ENCODE data around the gene CNTNAP4.

CNTNAP4 gene

GRCh38 chr16:76303637-76304314 is 26.6 kb downstream of the CNTNAP4 start:
- peak overlapping the region; percentile 26; the same call in 1 of the 2 replicates for H3K4me2 ChIP-seq
- H4K20me1 ChIP-seq (ENCODE audit: insufficient read depth): no peaks in the 10 kb centered on the region
- no peaks in the 10 kb centered on the region for H3K79me2 ChIP-seq (ENCODE audit: insufficient read depth, low read depth)
- H3K27me3 ChIP-seq (ENCODE audit: insufficient read depth, low read depth): no peaks in the 10 kb centered on the region
- H3K9ac ChIP-seq: peak overlapping the region; percentile 12; the same call in 1 of the 2 replicates
- no peak overlapping the region; the same call in 1 of the 2 replicates for H3K27ac ChIP-seq
- peaks cover 4% of the 10 kb centered on the region for H3K4me1 ChIP-seq (ENCODE audit: low read depth, poor library complexity, severe bottlenecking)
- TF ChIP-seq, protein P1, sequence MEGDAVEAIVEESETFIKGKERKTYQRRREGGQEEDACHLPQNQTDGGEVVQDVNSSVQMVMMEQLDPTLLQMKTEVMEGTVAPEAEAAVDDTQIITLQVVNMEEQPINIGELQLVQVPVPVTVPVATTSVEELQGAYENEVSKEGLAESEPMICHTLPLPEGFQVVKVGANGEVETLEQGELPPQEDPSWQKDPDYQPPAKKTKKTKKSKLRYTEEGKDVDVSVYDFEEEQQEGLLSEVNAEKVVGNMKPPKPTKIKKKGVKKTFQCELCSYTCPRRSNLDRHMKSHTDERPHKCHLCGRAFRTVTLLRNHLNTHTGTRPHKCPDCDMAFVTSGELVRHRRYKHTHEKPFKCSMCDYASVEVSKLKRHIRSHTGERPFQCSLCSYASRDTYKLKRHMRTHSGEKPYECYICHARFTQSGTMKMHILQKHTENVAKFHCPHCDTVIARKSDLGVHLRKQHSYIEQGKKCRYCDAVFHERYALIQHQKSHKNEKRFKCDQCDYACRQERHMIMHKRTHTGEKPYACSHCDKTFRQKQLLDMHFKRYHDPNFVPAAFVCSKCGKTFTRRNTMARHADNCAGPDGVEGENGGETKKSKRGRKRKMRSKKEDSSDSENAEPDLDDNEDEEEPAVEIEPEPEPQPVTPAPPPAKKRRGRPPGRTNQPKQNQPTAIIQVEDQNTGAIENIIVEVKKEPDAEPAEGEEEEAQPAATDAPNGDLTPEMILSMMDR (conservative IDR thresholded peaks at IDR 0.05; ENCODE audit: low read depth, low read length): no peak
- peak overlapping the region; percentile 46 for H2AFZ ChIP-seq (ENCODE audit: low read depth)
- no peak overlapping the region for H3K4me3 ChIP-seq (IDR thresholded peaks at IDR 0.05; ENCODE audit: insufficient read depth, low read depth, low read length)
- no peaks in the 10 kb centered on the region for H3K36me3 ChIP-seq (ENCODE audit: insufficient read depth)

- Histone ChIP-seq H3K4me1 (ENCODE audit: low read depth, poor library complexity, severe bottlenecking) (no peaks in the 10 kb centered on the region), H3K27ac (no peak overlapping the region)
- TF ChIP-seq, protein P1 (conservative IDR thresholded peaks at IDR 0.05; ENCODE audit: low read depth, low read length): no peak
These were observed 32.6 kb downstream of the CNTNAP4 start for GRCh38 chr16:76309639-76310335.

GRCh38 chr16:76311260-76311659 is 34.1 kb downstream of the CNTNAP4 start:
- H3K4me3 ChIP-seq (IDR thresholded peaks at IDR 0.05; ENCODE audit: insufficient read depth, low read depth, low read length): no peak overlapping the region
- H3K9ac ChIP-seq: no peak overlapping the region
- H3K4me1 ChIP-seq (ENCODE audit: low read depth, poor library complexity, severe bottlenecking): no peaks in the 10 kb centered on the region
- H4K20me1 ChIP-seq (ENCODE audit: insufficient read depth): no peaks in the 10 kb centered on the region
- no peaks in the 10 kb centered on the region for H3K36me3 ChIP-seq (ENCODE audit: insufficient read depth)
- no peak overlapping the region for H3K27ac ChIP-seq
- TF ChIP-seq, protein P1 (conservative IDR thresholded peaks at IDR 0.05; ENCODE audit: low read depth, low read length): no peak
- no peaks in the 10 kb centered on the region for H3K79me2 ChIP-seq (ENCODE audit: insufficient read depth, low read depth)
- H3K27me3 ChIP-seq (ENCODE audit: insufficient read depth, low read depth): no peaks in the 10 kb centered on the region
- no peak overlapping the region for H3K4me2 ChIP-seq
- no peak overlapping the region for H2AFZ ChIP-seq (ENCODE audit: low read depth)

More at GRCh38 chr16:76309639-76310335, 32.6 kb downstream of the CNTNAP4 start:
- Histone ChIP-seq H3K9ac (no peak overlapping the region), H4K20me1 (ENCODE audit: insufficient read depth) (no peaks in the 10 kb centered on the region), H3K36me3 (ENCODE audit: insufficient read depth) (no peaks in the 10 kb centered on the region), H2AFZ (ENCODE audit: low read depth) (no peak overlapping the region), H3K79me2 (ENCODE audit: insufficient read depth, low read depth) (no peaks in the 10 kb centered on the region), H3K4me2 (no peak overlapping the region), H3K27me3 (ENCODE audit: insufficient read depth, low read depth) (no peaks in the 10 kb centered on the region), H3K4me3 (IDR thresholded peaks at IDR 0.05; ENCODE audit: insufficient read depth, low read depth, low read length) (no peak overlapping the region)

DNA sequence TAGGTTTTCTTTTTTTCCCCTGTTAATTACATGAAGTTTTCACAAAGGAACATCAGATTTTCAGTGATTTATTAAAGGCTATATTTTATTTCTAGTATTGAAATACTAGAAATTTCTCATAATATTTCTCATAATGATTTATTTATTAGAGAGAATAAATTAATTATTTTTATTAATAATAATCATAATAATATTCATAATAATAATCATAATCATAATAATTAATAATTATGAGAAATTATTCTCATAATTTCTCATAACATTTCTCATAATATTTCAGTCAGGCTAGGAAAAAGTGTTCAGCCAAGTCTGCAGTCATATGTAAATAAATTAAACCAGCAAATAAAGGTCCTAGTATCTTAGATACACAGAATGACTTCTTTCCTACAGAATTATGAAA is 41.4 kb downstream of the CNTNAP4 start:
- H3K27ac ChIP-seq: no peak overlapping the region
- no peaks in the 10 kb centered on the region for H3K36me3 ChIP-seq (ENCODE audit: insufficient read depth)
- H3K4me2 ChIP-seq: no peak overlapping the region
- H2AFZ ChIP-seq (ENCODE audit: low read depth): no peak overlapping the region
- no peaks in the 10 kb centered on the region for H3K4me1 ChIP-seq (ENCODE audit: low read depth, poor library complexity, severe bottlenecking)
- H4K20me1 ChIP-seq (ENCODE audit: insufficient read depth): no peaks in the 10 kb centered on the region
- no peak overlapping the region for H3K4me3 ChIP-seq (IDR thresholded peaks at IDR 0.05; ENCODE audit: insufficient read depth, low read depth, low read length)
- H3K27me3 ChIP-seq (ENCODE audit: insufficient read depth, low read depth): no peaks in the 10 kb centered on the region
- no peaks in the 10 kb centered on the region for H3K79me2 ChIP-seq (ENCODE audit: insufficient read depth, low read depth)
- TF ChIP-seq, protein P1 (conservative IDR thresholded peaks at IDR 0.05; ENCODE audit: low read depth, low read length): no peak
- no peak overlapping the region for H3K9ac ChIP-seq
